HG02571 (cell line): ENCODE data around the gene SNX15.
"Not testable (repeated sequence)": the region's sequence is repeated elsewhere in the genome, so short reads cannot be mapped to it uniquely, and the experiment has no call there.

Experiments used
- ATAC-seq: cut with Tn5 transposase; IDR thresholded peaks from one replicate; pipeline ENCODE4 v1.9.1; 2021; ENCODE audit warnings: mild to moderate bottlenecking, moderate library complexity; ENCODE audit not compliant: unreplicated experiment

SNX15 gene

GRCh38 chr11:65027213-65028067 is at the start of gene SNX15:
Gene SNX15, plus strand, starts transcription at chr11:65027439. Its CDS starts 99 bp downstream, at chr11:65027538.
- peak; percentile 74 for ATAC-seq

- not testable (repeated sequence) for ATAC-seq
Observed at GRCh38 chr11:64983339-64983738, 43.9 kb upstream of the SNX15 start.

- ATAC-seq: no peak
Observed at GRCh38 chr11:64987998-64988854, 39.0 kb upstream of the SNX15 start.

GRCh38 chr11:64989416-64989815 is 37.8 kb upstream of the SNX15 start:
- ATAC-seq: no peak

GRCh38 chr11:64990222-64990923 is 36.9 kb upstream of the SNX15 start:
- no peak for ATAC-seq

GRCh38 chr11:64994318-64994717 is 32.9 kb upstream of the SNX15 start:
- ATAC-seq: no peak

GRCh38 chr11:64996327-64996709 is 30.9 kb upstream of the SNX15 start:
- no peak for ATAC-seq

- no peak for ATAC-seq
Observed at GRCh38 chr11:64996710-64997380, 30.4 kb upstream of the SNX15 start, which contains the start of gene BATF2. Gene BATF2, minus strand, starts transcription at chr11:64996971. Its CDS starts 57 bp downstream, at chr11:64996914.

- no peak for ATAC-seq
Observed at GRCh38 chr11:64998141-64998540, 29.1 kb upstream of the SNX15 start.

- no peak for ATAC-seq
Observed at GRCh38 chr11:64998690-64999431, 28.4 kb upstream of the SNX15 start.

GRCh38 chr11:64999478-64999877 is 27.8 kb upstream of the SNX15 start:
- no peak for ATAC-seq

GRCh38 chr11:65002706-65003105 is 24.5 kb upstream of the SNX15 start:
- ATAC-seq: no peak

- ATAC-seq: no peak
Observed at GRCh38 chr11:65003282-65003681, 24.0 kb upstream of the SNX15 start.

- ATAC-seq: not testable (repeated sequence)
Observed at GRCh38 chr11:65003968-65004367, 23.3 kb upstream of the SNX15 start.

GRCh38 chr11:65008016-65008415 is 19.2 kb upstream of the SNX15 start:
- no peak for ATAC-seq

GRCh38 chr11:65008873-65009272 is 18.4 kb upstream of the SNX15 start:
- ATAC-seq: no peak

- ATAC-seq: peak; percentile 63
Observed at GRCh38 chr11:65013130-65013887, 13.9 kb upstream of the SNX15 start.

GRCh38 chr11:65013888-65014725 is 13.1 kb upstream of the SNX15 start, which contains the start of gene ARL2:
Gene ARL2, plus strand, starts transcription at chr11:65014160. Its CDS starts 48 bp downstream, at chr11:65014208.
- peak; percentile 74 for ATAC-seq
